ENCODE measurements around the gene FOXP4.
"Not testable (repeated sequence)": the region's sequence is repeated elsewhere in the genome, so short reads cannot be mapped to it uniquely, and the experiment has no call there.

The FOXP4 gene

DNA sequence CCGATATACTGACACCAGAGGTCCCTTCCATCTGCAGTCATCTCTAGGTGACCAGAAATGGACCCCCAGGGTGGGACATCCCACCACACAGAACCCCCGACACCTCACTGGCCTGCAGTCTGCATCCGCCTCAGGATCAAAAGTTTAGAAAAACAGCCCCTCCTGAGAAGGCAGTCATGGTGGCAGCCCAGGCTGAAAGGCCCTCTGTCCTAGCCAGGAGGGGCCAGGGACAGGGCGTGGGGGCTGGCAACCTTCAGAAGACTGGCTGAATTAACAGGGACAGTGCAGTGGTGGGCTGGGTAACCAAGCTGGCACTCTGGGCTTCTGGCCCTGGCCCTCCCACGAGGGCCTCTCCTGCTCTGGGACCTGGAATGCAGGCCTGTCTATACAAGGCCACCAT lies 57.8 kb downstream of the FOXP4 start:
- no peak overlapping the region for H3K9ac ChIP-seq (ENCODE audit: low read length)
- no peaks in the 10 kb centered on the region for H3K9me3 ChIP-seq (ENCODE audit: control insufficient read depth, low read length)
- H3K4me1 ChIP-seq (ENCODE audit: control insufficient read depth, insufficient read depth, low read length) = peaks cover 9% of the 10 kb centered on the region
- H3K4me3 ChIP-seq (ENCODE audit: low read length) = no peak overlapping the region
- H3K27me3 ChIP-seq (ENCODE audit: control insufficient read depth, insufficient read depth, low read length) = peaks cover 7% of the 10 kb centered on the region
- H3K36me3 ChIP-seq (ENCODE audit: control insufficient read depth, insufficient read depth, low read length) = peaks cover 8% of the 10 kb centered on the region

DNA sequence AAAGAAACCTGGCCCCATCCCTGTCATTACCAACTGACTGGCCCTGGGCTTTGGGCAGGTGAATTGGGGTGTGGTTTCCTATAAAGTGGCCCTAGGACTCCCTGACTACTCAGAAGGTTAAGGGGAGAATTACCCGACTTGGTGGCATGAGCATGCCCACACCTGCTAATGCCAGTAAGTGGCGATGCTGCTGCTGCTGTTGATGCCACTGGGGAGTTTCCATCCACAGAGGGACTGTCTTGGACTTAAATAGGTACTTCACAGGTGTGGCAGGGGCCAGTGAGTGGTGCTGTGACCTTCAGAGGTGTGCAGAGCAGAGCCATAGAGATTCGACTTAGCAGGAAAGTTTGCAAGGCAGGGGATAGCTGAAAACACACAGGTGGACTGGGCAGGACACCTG lies 59.5 kb downstream of the FOXP4 start:
- H3K4me3 ChIP-seq (ENCODE audit: low read length) = no peak overlapping the region
- H3K9ac ChIP-seq (ENCODE audit: low read length) = no peak overlapping the region
- H3K27me3 ChIP-seq (ENCODE audit: control insufficient read depth, insufficient read depth, low read length) = peaks cover 7% of the 10 kb centered on the region
- H3K36me3 ChIP-seq (ENCODE audit: control insufficient read depth, insufficient read depth, low read length) = peaks cover 3% of the 10 kb centered on the region
- H3K4me1 ChIP-seq (ENCODE audit: control insufficient read depth, insufficient read depth, low read length) = peaks cover 9% of the 10 kb centered on the region
- H3K9me3 ChIP-seq (ENCODE audit: control insufficient read depth, low read length) = no peaks in the 10 kb centered on the region

- Histone ChIP-seq H3K36me3 (ENCODE audit: control insufficient read depth, insufficient read depth, low read length) (no peaks in the 10 kb centered on the region), H3K9ac (ENCODE audit: low read length) (no peak overlapping the region), H3K9me3 (ENCODE audit: control insufficient read depth, low read length) (no peaks in the 10 kb centered on the region), H3K4me3 (ENCODE audit: low read length) (no peak overlapping the region), H3K4me1 (ENCODE audit: control insufficient read depth, insufficient read depth, low read length) (peaks cover 9% of the 10 kb centered on the region), H3K27me3 (ENCODE audit: control insufficient read depth, insufficient read depth, low read length) (peaks cover 7% of the 10 kb centered on the region)
Measured at GRCh38 chr6:41607036-41607435, 60.9 kb downstream of the FOXP4 start.

DNA sequence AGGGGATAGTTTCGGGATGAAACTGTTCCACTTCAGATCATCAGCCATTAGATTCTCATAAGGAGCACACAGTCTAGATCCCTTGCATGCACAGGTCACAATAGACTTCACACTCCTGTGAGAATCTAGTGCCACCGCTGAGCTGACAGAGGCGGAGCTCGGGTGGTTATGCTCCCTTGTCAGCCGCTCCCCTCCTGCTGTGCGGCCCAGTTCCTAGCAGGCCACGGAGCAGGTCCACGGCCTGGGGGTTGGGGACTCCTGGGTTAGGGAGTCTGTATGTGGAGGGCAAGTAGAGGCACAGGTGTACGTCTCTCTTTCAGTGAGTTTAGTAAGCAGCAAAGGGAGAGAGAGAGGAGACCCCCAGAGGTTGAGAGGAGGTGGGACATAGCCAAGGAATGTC lies 61.6 kb downstream of the FOXP4 start:
- peaks cover 8% of the 10 kb centered on the region for H3K4me1 ChIP-seq (ENCODE audit: control insufficient read depth, insufficient read depth, low read length)

DNA sequence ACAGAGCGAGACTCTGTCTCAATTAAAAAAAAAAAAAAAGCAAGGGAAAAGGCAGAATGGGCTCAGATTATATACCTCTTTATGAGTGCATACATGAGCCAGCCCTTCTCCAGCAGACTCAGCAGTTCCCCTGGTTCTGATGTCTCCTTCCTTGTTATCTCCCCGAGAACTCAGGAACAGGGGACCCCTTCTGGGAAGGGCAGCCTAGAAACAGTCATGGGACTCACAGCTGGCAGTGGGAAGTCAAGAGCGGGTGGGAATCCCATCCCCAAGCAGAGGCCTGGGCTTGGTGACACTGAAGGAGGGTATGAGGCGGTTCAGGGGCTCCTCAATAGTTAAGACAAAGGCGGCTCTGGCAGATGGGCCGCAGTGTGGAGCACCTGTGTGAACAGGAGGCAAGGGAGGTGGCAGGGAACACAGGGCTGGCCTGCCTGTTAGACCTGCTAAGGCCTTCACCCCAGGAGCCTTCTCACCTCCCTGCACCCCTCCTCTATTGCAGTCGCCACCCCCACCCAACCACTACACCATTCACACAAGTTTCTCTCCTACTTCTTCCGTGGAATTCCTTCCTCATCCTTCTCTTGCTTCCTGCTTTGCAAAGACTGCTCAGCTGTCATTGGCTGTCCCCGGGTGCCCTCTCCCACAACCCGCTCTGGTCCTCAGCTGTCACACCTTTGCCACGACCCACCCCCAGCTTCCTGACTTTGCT lies 62.4 kb downstream of the FOXP4 start:
- peaks cover 7% of the 10 kb centered on the region for H3K27me3 ChIP-seq (ENCODE audit: control insufficient read depth, insufficient read depth, low read length)
- no peaks in the 10 kb centered on the region for H3K9me3 ChIP-seq (ENCODE audit: control insufficient read depth, low read length)
- H3K9ac ChIP-seq (ENCODE audit: low read length) = no peak overlapping the region
- no peaks in the 10 kb centered on the region for H3K36me3 ChIP-seq (ENCODE audit: control insufficient read depth, insufficient read depth, low read length)
- H3K4me3 ChIP-seq (ENCODE audit: low read length) = no peak overlapping the region
- no peaks in the 10 kb centered on the region for H3K4me1 ChIP-seq (ENCODE audit: control insufficient read depth, insufficient read depth, low read length)

More for the DNA sequence above, 61.6 kb downstream of the FOXP4 start:
- no peak overlapping the region for H3K9ac ChIP-seq (ENCODE audit: low read length)
- no peaks in the 10 kb centered on the region for H3K9me3 ChIP-seq (ENCODE audit: control insufficient read depth, low read length)
- peaks cover 7% of the 10 kb centered on the region for H3K27me3 ChIP-seq (ENCODE audit: control insufficient read depth, insufficient read depth, low read length)
- H3K4me3 ChIP-seq (ENCODE audit: low read length) = no peak overlapping the region
- no peaks in the 10 kb centered on the region for H3K36me3 ChIP-seq (ENCODE audit: control insufficient read depth, insufficient read depth, low read length)

- H3K9ac ChIP-seq (ENCODE audit: low read length) = no peak overlapping the region
- no peaks in the 10 kb centered on the region for H3K9me3 ChIP-seq (ENCODE audit: control insufficient read depth, low read length)
- H3K4me1 ChIP-seq (ENCODE audit: control insufficient read depth, insufficient read depth, low read length) = no peaks in the 10 kb centered on the region
- H3K36me3 ChIP-seq (ENCODE audit: control insufficient read depth, insufficient read depth, low read length) = no peaks in the 10 kb centered on the region
- H3K27me3 ChIP-seq (ENCODE audit: control insufficient read depth, insufficient read depth, low read length) = peaks cover 4% of the 10 kb centered on the region
- no peak overlapping the region for H3K4me3 ChIP-seq (ENCODE audit: low read length)
Measured at GRCh38 chr6:41614715-41615114, 68.5 kb downstream of the FOXP4 start.

GRCh38 chr6:41615311-41615710 lies 69.1 kb downstream of the FOXP4 start:
- no peaks in the 10 kb centered on the region for H3K36me3 ChIP-seq (ENCODE audit: control insufficient read depth, insufficient read depth, low read length)
- H3K27me3 ChIP-seq (ENCODE audit: control insufficient read depth, insufficient read depth, low read length) = peaks cover 4% of the 10 kb centered on the region
- no peak overlapping the region for H3K9ac ChIP-seq (ENCODE audit: low read length)
- H3K9me3 ChIP-seq (ENCODE audit: control insufficient read depth, low read length) = no peaks in the 10 kb centered on the region
- H3K4me1 ChIP-seq (ENCODE audit: control insufficient read depth, insufficient read depth, low read length) = no peaks in the 10 kb centered on the region
- no peak overlapping the region for H3K4me3 ChIP-seq (ENCODE audit: low read length)

- no peaks in the 10 kb centered on the region for H3K9me3 ChIP-seq (ENCODE audit: control insufficient read depth, low read length)
Measured at GRCh38 chr6:41618598-41618997, 72.4 kb downstream of the FOXP4 start.

DNA sequence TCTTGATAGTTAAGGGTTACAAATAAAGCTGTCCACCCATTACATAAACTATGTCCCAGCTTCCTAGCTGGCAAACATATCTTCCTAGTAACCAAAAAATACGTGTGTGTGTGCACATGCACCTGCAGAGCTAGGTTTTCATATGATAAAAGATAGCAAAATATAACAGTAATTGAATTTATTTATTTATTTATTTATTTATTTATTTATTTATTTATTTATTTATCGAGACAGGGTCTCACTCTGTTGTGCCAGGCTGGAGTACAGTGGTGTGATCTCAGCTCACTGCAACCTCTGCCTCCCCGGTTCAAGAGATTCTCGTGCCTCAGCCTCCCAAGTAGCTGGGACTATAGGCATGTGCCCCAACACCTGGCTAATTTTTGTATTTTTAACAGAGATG lies 73.0 kb downstream of the FOXP4 start:
- H3K27me3 ChIP-seq (ENCODE audit: control insufficient read depth, insufficient read depth, low read length); H3K4me3 ChIP-seq (ENCODE audit: low read length); H3K9ac ChIP-seq (ENCODE audit: low read length); H3K9me3 ChIP-seq (ENCODE audit: control insufficient read depth, low read length); H3K4me1 ChIP-seq (ENCODE audit: control insufficient read depth, insufficient read depth, low read length); H3K36me3 ChIP-seq (ENCODE audit: control insufficient read depth, insufficient read depth, low read length): not testable (repeated sequence)

More at GRCh38 chr6:41618598-41618997, 72.4 kb downstream of the FOXP4 start:
- Histone ChIP-seq H3K36me3 (ENCODE audit: control insufficient read depth, insufficient read depth, low read length) (no peaks in the 10 kb centered on the region), H3K4me1 (ENCODE audit: control insufficient read depth, insufficient read depth, low read length) (peaks cover 5% of the 10 kb centered on the region), H3K4me3 (ENCODE audit: low read length) (no peak overlapping the region), H3K9ac (ENCODE audit: low read length) (no peak overlapping the region), H3K27me3 (ENCODE audit: control insufficient read depth, insufficient read depth, low read length) (peaks cover 4% of the 10 kb centered on the region)

DNA sequence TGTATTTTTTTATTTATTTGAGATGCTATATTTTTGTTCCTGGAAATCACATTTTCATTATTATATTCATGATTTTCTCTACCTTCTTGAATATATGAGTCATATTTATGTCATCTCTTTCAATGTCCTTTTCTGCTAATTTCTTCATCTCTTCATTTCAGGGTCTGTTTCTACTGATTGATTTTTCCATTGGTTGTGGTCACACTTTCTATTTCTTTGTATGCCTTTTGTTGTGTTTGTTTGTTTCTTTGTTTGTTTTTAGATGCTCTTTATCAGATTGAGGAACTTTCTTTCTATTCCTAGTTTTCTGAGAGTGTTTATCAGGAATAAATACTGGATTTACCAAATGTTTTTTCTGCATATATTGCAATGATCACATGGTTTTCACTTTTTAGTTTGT lies 75.2 kb downstream of the FOXP4 start:
- no peaks in the 10 kb centered on the region for H3K9me3 ChIP-seq (ENCODE audit: control insufficient read depth, low read length)
- no peak overlapping the region for H3K9ac ChIP-seq (ENCODE audit: low read length)
- no peaks in the 10 kb centered on the region for H3K36me3 ChIP-seq (ENCODE audit: control insufficient read depth, insufficient read depth, low read length)
- H3K27me3 ChIP-seq (ENCODE audit: control insufficient read depth, insufficient read depth, low read length) = no peaks in the 10 kb centered on the region
- peaks cover 5% of the 10 kb centered on the region for H3K4me1 ChIP-seq (ENCODE audit: control insufficient read depth, insufficient read depth, low read length)
- no peak overlapping the region for H3K4me3 ChIP-seq (ENCODE audit: low read length)

GRCh38 chr6:41621802-41622201 lies 75.6 kb downstream of the FOXP4 start:
- no peak overlapping the region for H3K9ac ChIP-seq (ENCODE audit: low read length)
- H3K9me3 ChIP-seq (ENCODE audit: control insufficient read depth, low read length) = no peaks in the 10 kb centered on the region
- no peaks in the 10 kb centered on the region for H3K27me3 ChIP-seq (ENCODE audit: control insufficient read depth, insufficient read depth, low read length)
- H3K4me1 ChIP-seq (ENCODE audit: control insufficient read depth, insufficient read depth, low read length) = peaks cover 5% of the 10 kb centered on the region
- no peaks in the 10 kb centered on the region for H3K36me3 ChIP-seq (ENCODE audit: control insufficient read depth, insufficient read depth, low read length)
- no peak overlapping the region for H3K4me3 ChIP-seq (ENCODE audit: low read length)

DNA sequence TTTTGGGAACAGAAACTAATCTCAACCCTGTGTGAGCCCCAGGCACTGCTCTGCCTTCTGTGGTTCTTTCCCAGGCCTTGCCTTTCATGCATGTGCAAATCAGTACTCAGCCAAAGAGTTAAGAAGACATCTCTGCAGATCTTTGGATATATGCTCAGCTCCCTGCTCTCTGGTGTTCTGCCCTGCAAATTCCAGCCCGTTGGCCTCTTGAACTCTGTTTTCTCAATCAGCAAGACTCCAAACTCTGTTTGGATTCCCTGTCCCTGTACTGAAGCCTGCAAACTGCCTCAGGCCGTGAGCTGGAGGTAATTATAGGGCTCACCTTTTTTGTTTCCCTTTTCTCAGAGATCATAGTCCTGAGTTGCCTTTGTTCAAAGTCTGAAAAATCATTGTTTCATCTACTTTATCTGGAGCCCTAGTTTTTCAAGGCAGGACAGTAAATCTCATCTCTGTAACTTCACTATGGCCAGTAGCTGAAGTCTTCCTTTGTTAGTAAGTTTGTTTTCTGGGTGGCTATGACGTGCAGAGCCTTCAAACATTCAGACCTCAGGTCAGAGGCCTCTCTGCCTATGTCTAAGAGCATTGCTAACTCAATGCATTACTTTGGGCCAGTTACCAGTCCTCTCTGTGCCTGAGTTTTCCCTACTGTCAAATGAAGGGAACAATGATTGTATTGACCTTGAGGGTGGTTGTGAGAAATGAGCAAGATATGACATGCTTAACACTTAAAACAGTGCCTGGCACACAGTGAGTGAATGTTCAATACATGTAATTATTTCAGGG lies 76.2 kb downstream of the FOXP4 start:
- H3K9me3 ChIP-seq (ENCODE audit: control insufficient read depth, low read length) = no peaks in the 10 kb centered on the region
- H3K4me3 ChIP-seq (ENCODE audit: low read length) = no peak overlapping the region
- H3K27me3 ChIP-seq (ENCODE audit: control insufficient read depth, insufficient read depth, low read length) = no peaks in the 10 kb centered on the region

More for the DNA sequence above, 76.2 kb downstream of the FOXP4 start:
- Histone ChIP-seq H3K36me3 (ENCODE audit: control insufficient read depth, insufficient read depth, low read length) (no peaks in the 10 kb centered on the region), H3K4me1 (ENCODE audit: control insufficient read depth, insufficient read depth, low read length) (peaks cover 5% of the 10 kb centered on the region), H3K9ac (ENCODE audit: low read length) (no peak overlapping the region)
